ENCODE measurements around the gene C10orf120. TPM values are rescaled to one million over a fixed set of nuclear protein-coding genes. Genes with fewer than 3 reads are reported as not detected.

C10orf120 gene
- total RNA-seq, 1 experiment from 2014 or later: not detected

- ChIA-PET CTCF (interaction anchor here (0.6 kb wide), 1 partner anchor 381 kb away, joined by 3 read pairs; no protein-coding TSS in a partner anchor), POLR2A (no interaction called here)
- no peak for DNase-seq (ENCODE audit: unreplicated experiment)
- no peak overlapping the region for H3K27ac Mint-ChIP-seq (ENCODE audit: low read depth, unreplicated experiment)
- no peak overlapping the region for H3K4me3 Mint-ChIP-seq (ENCODE audit: unreplicated experiment)
- intact Hi-C loops (cut with micrococcal nuclease): no loop called here
- H3K27me3 Mint-ChIP-seq (ENCODE audit: insufficient read depth, unreplicated experiment): no peaks in the 10 kb centered on the region
- H3K36me3 Mint-ChIP-seq (ENCODE audit: insufficient read depth, unreplicated experiment): no peaks in the 10 kb centered on the region
- BruUV-seq (replicated peaks): no TSS peak
- H3K9me3 Mint-ChIP-seq (ENCODE audit: unreplicated experiment): no peaks in the 10 kb centered on the region
- no peaks in the 10 kb centered on the region for H3K4me1 Mint-ChIP-seq (ENCODE audit: insufficient read depth, unreplicated experiment)
- TF ChIP-seq CTCF (IDR thresholded peaks at IDR 0.05; ENCODE audit: unreplicated experiment): no peak
These were observed 2.0 kb upstream of the C10orf120 start for GRCh38 chr10:122701652-122702051.

- no peak overlapping the region for H3K4me3 Mint-ChIP-seq (ENCODE audit: unreplicated experiment)
- H3K9me3 Mint-ChIP-seq (ENCODE audit: unreplicated experiment): no peaks in the 10 kb centered on the region
- BruUV-seq (replicated peaks): no TSS peak
- no peak overlapping the region for H3K27ac Mint-ChIP-seq (ENCODE audit: low read depth, unreplicated experiment)
- H3K36me3 Mint-ChIP-seq (ENCODE audit: insufficient read depth, unreplicated experiment): no peaks in the 10 kb centered on the region
- no peaks in the 10 kb centered on the region for H3K4me1 Mint-ChIP-seq (ENCODE audit: insufficient read depth, unreplicated experiment)
- POLR2A ChIA-PET: interaction anchor here (0.7 kb wide), 1 partner anchor 70 kb away, joined by 4 read pairs; no protein-coding TSS in a partner anchor
- intact Hi-C loops (cut with micrococcal nuclease): no loop called here
- CTCF ChIA-PET: interaction anchor here (1.4 to 2.4 kb wide), 3 partner anchors 10 to 398 kb away, joined by 3 to 10 read pairs (median 7); no protein-coding TSS in a partner anchor
- TF ChIP-seq CTCF (IDR thresholded peaks at IDR 0.05; ENCODE audit: unreplicated experiment): no peak
- H3K27me3 Mint-ChIP-seq (ENCODE audit: insufficient read depth, unreplicated experiment): peaks cover 28% of the 10 kb centered on the region
- DNase-seq (ENCODE audit: unreplicated experiment): no peak
These were observed 3.0 kb downstream of the C10orf120 start for GRCh38 chr10:122696687-122697086.

GRCh38 chr10:122692744-122693143 lies 6.9 kb downstream of the C10orf120 start:
- no peaks in the 10 kb centered on the region for H3K36me3 Mint-ChIP-seq (ENCODE audit: insufficient read depth, unreplicated experiment)
- no peaks in the 10 kb centered on the region for H3K9me3 Mint-ChIP-seq (ENCODE audit: unreplicated experiment)
- BruUV-seq (replicated peaks): no TSS peak
- H3K4me1 Mint-ChIP-seq (ENCODE audit: insufficient read depth, unreplicated experiment): no peaks in the 10 kb centered on the region
- intact Hi-C loops (cut with micrococcal nuclease): no loop called here
- no peak overlapping the region for H3K27ac Mint-ChIP-seq (ENCODE audit: low read depth, unreplicated experiment)
- no peak for TF ChIP-seq CTCF (IDR thresholded peaks at IDR 0.05; ENCODE audit: unreplicated experiment)
- ChIA-PET POLR2A (no interaction called here), CTCF (interaction anchor here (0.6 to 1.1 kb wide), 3 partner anchors 11 to 154 kb away, joined by 3 to 5 read pairs (median 3); no protein-coding TSS in a partner anchor)
- DNase-seq (ENCODE audit: unreplicated experiment): no peak
- no peak overlapping the region for H3K4me3 Mint-ChIP-seq (ENCODE audit: unreplicated experiment)
- H3K27me3 Mint-ChIP-seq (ENCODE audit: insufficient read depth, unreplicated experiment): peaks cover 57% of the 10 kb centered on the region

GRCh38 chr10:122689146-122689820 lies 10.4 kb downstream of the C10orf120 start:
- Mint-ChIP-seq H3K9me3 (ENCODE audit: unreplicated experiment) (no peaks in the 10 kb centered on the region), H3K27ac (ENCODE audit: low read depth, unreplicated experiment) (no peak overlapping the region), H3K36me3 (ENCODE audit: insufficient read depth, unreplicated experiment) (no peaks in the 10 kb centered on the region), H3K27me3 (ENCODE audit: insufficient read depth, unreplicated experiment) (peaks cover 60% of the 10 kb centered on the region), H3K4me1 (ENCODE audit: insufficient read depth, unreplicated experiment) (no peaks in the 10 kb centered on the region), H3K4me3 (ENCODE audit: unreplicated experiment) (no peak overlapping the region)
- intact Hi-C loops (cut with micrococcal nuclease): no loop called here
- DNase-seq (ENCODE audit: unreplicated experiment): no peak
- ChIA-PET CTCF (interaction anchor here (0.8 to 2.3 kb wide), 3 partner anchors 40 to 383 kb away, joined by 3 to 12 read pairs (median 3); no protein-coding TSS in a partner anchor), POLR2A (no interaction called here)
- no peak for TF ChIP-seq CTCF (IDR thresholded peaks at IDR 0.05; ENCODE audit: unreplicated experiment)
- no TSS peak for BruUV-seq (replicated peaks)

Measured in MCF 10A (cell line).